Breast epithelium (tissue), 3 donors: ENCODE data around the gene SYT9.

Experiments
- CTCF ChIP-seq, 3 donors: fragments of 450-650 bp; IDR thresholded peaks; one replicate each; pipeline ENCODE4 v1.5.1; 2016 to 2017; ENCODE audit warnings: antibody characterized with exemption in 3 of 3, mild to moderate bottlenecking in 3 of 3, moderate library complexity in 3 of 3
- POLR2AphosphoS5 ChIP-seq, 3 donors: sonication (generic); formaldehyde crosslinking; IDR thresholded peaks; one replicate each; pipeline ENCODE4 v1.6.1; 2017; ENCODE audit warnings: antibody characterized with exemption in 3 of 3

GRCh38 chr11:7498193-7498592 lies 246.5 kb downstream of the SYT9 start:
- TF ChIP-seq CTCF (IDR thresholded peaks at IDR 0.05) (no peak), POLR2AphosphoS5 (IDR thresholded peaks at IDR 0.05) (no peak)
